ENCODE data around the gene ZNF217.
"Not testable (repeated sequence)": the region's sequence is repeated elsewhere in the genome, so short reads cannot be mapped to it uniquely, and the experiment has no call there.

The ZNF217 gene

GRCh38 chr20:53598140-53599043 is 4.8 kb upstream of the ZNF217 start:
- DNase-seq (ENCODE audit: low read depth) = no peak

- no peak for DNase-seq (ENCODE audit: low read depth)
These were observed 4.0 kb upstream of the ZNF217 start for GRCh38 chr20:53597521-53598120.

- DNase-seq (ENCODE audit: low read depth) = no peak
These were observed 3.4 kb upstream of the ZNF217 start for GRCh38 chr20:53597030-53597482.

- not testable (repeated sequence) for DNase-seq (ENCODE audit: low read depth)
These were observed 2.8 kb upstream of the ZNF217 start for GRCh38 chr20:53596189-53597001.

GRCh38 chr20:53595742-53596141 is 2.1 kb upstream of the ZNF217 start:
- DNase-seq (ENCODE audit: low read depth) = not testable (repeated sequence)

- no peak for DNase-seq (ENCODE audit: low read depth)
These were observed 1.4 kb upstream of the ZNF217 start for GRCh38 chr20:53595018-53595378.

GRCh38 chr20:53594068-53595017 is 704 bp upstream of the ZNF217 start:
- DNase-seq (ENCODE audit: low read depth) = peak; percentile 97

GRCh38 chr20:53592992-53593465 is 610 bp downstream of the ZNF217 start:
- no peak for DNase-seq (ENCODE audit: low read depth)

GRCh38 chr20:53592454-53592991 is 1.1 kb downstream of the ZNF217 start:
- not testable (repeated sequence) for DNase-seq (ENCODE audit: low read depth)

- DNase-seq (ENCODE audit: low read depth) = not testable (repeated sequence)
These were observed 1.6 kb downstream of the ZNF217 start for GRCh38 chr20:53591941-53592441.

- not testable (repeated sequence) for DNase-seq (ENCODE audit: low read depth)
These were observed 2.4 kb downstream of the ZNF217 start for GRCh38 chr20:53591206-53591741.

- DNase-seq (ENCODE audit: low read depth) = not testable (repeated sequence)
These were observed 3.0 kb downstream of the ZNF217 start for GRCh38 chr20:53590608-53591007.

- not testable (repeated sequence) for DNase-seq (ENCODE audit: low read depth)
These were observed 3.5 kb downstream of the ZNF217 start for GRCh38 chr20:53590122-53590521.

GRCh38 chr20:53589321-53590065 is 4.1 kb downstream of the ZNF217 start:
- DNase-seq (ENCODE audit: low read depth) = not testable (repeated sequence)

GRCh38 chr20:53587157-53587703 is 6.4 kb downstream of the ZNF217 start:
- DNase-seq (ENCODE audit: low read depth) = not testable (repeated sequence)

GRCh38 chr20:53586640-53587039 is 7.0 kb downstream of the ZNF217 start:
- no peak for DNase-seq (ENCODE audit: low read depth)

GRCh38 chr20:53585910-53586309 is 7.7 kb downstream of the ZNF217 start:
- not testable (repeated sequence) for DNase-seq (ENCODE audit: low read depth)

- not testable (repeated sequence) for DNase-seq (ENCODE audit: low read depth)
These were observed 8.6 kb downstream of the ZNF217 start for GRCh38 chr20:53585004-53585569.

GRCh38 chr20:53584550-53584913 is 9.1 kb downstream of the ZNF217 start:
- not testable (repeated sequence) for DNase-seq (ENCODE audit: low read depth)
